Middle frontal gyrus (tissue), 1 donor: ENCODE measurements around the gene MKX.

Experiments
- DNase-seq: peaks from one replicate; pipeline ENCODE4 v3.0.0-alpha.2; 2015; ENCODE audit warnings: low spot score; ENCODE audit errors: extremely low spot score

The MKX gene

GRCh38 chr10:27742195-27743011 is 3.2 kb downstream of the MKX start:
- peak; percentile 53 for DNase-seq

- DNase-seq = no peak
Measured at GRCh38 chr10:27741173-27742091, 4.2 kb downstream of the MKX start.

GRCh38 chr10:27736396-27736795 is 9.2 kb downstream of the MKX start:
- DNase-seq = no peak

GRCh38 chr10:27730041-27730440 is 15.6 kb downstream of the MKX start:
- DNase-seq = no peak

- no peak for DNase-seq
Measured at GRCh38 chr10:27728338-27728737, 17.3 kb downstream of the MKX start.

GRCh38 chr10:27724287-27724686 is 21.3 kb downstream of the MKX start:
- no peak for DNase-seq

- DNase-seq = no peak
Measured at GRCh38 chr10:27723436-27723835, 22.2 kb downstream of the MKX start.

- no peak for DNase-seq
Measured at GRCh38 chr10:27720529-27720928, 25.1 kb downstream of the MKX start.

GRCh38 chr10:27719052-27719451 is 26.6 kb downstream of the MKX start:
- no peak for DNase-seq

- DNase-seq = no peak
Measured at GRCh38 chr10:27717861-27718260, 27.8 kb downstream of the MKX start.

- no peak for DNase-seq
Measured at GRCh38 chr10:27717224-27717623, 28.4 kb downstream of the MKX start.

- DNase-seq = no peak
Measured at GRCh38 chr10:27716521-27716920, 29.1 kb downstream of the MKX start.

GRCh38 chr10:27715505-27715904 is 30.1 kb downstream of the MKX start:
- no peak for DNase-seq

- no peak for DNase-seq
Measured at GRCh38 chr10:27714349-27714748, 31.3 kb downstream of the MKX start.

- DNase-seq = no peak
Measured at GRCh38 chr10:27713941-27714340, 31.7 kb downstream of the MKX start.

- no peak for DNase-seq
Measured at GRCh38 chr10:27710014-27710413, 35.6 kb downstream of the MKX start.

- DNase-seq = no peak
Measured at GRCh38 chr10:27709304-27709703, 36.3 kb downstream of the MKX start.

- no peak for DNase-seq
Measured at GRCh38 chr10:27701938-27702537, 43.6 kb downstream of the MKX start.

GRCh38 chr10:27699776-27700175 is 45.8 kb downstream of the MKX start:
- DNase-seq = no peak

- no peak for DNase-seq
Measured at GRCh38 chr10:27698961-27699360, 46.7 kb downstream of the MKX start.

GRCh38 chr10:27696466-27696865 is 49.2 kb downstream of the MKX start:
- DNase-seq = no peak

GRCh38 chr10:27695706-27696105 is 49.9 kb downstream of the MKX start:
- no peak for DNase-seq
